ENCODE results near the gene PROSER3. TPM values are rescaled to one million over a fixed set of nuclear protein-coding genes. Genes with fewer than 3 reads are reported as not detected.

The PROSER3 gene
- total RNA-seq, 2 experiments from 2014 or later, result 17.2 to 66.1 TPM

DNA sequence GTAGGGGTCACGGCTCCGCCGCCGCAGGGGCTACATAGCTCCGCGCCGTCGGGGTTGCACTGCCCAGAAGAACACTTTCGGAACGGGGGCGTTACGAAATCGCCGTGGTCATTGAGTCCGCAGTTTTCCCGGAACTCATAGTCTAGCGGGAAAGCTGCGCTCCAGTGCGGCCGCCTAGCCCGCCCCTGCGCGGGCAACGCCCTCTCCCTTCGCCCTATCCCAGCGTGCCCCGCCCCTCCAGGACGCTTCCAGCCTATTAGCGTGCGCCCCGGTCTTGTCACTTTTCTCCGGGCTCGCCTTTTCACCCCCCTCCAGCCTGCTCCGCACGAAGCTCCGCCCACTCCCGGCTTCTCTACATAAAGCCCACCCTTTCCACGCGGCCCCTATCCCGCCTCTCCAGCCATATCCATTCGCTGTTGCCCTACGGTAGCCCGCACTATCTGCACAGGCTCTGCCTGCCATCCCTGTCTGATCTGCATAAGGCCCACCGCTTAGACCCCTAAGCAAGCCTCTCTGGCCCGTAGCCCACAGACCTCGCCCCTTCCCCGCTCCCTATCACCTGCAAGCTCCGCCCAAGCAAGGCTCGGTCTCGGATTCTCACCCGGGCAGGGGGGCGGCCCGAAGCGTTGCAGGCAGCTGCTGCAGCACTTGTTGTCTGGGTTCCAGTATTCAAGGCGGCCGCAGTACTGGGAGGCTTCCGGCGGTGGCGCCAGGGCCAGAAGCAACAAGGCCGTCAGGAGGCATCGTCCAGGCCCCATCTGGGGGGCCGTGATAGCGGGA, 17.4 kb upstream of the PROSER3 start:
- Histone ChIP-seq H4K20me1 (ENCODE audit: insufficient read depth, low read length) (no peaks in the 10 kb centered on the region), H3K79me2 (ENCODE audit: insufficient read depth, low read depth, low read length) (no peaks in the 10 kb centered on the region; the same call in 1 of the 2 replicates), H3K36me3 (ENCODE audit: insufficient read depth, low read length) (peaks cover 42% of the 10 kb centered on the region), H3K9me3 (ENCODE audit: low read length) (no peaks in the 10 kb centered on the region), H3K27ac (ENCODE audit: low read depth, low read length, poor library complexity, severe bottlenecking) (peak overlapping the region; percentile 86), H3K9me2 (ENCODE audit: insufficient read depth, low read length) (no peaks in the 10 kb centered on the region), H3K4me1 (ENCODE audit: insufficient read depth, low read length, poor library complexity, severe bottlenecking) (peaks cover 52% of the 10 kb centered on the region), H2AFZ (ENCODE audit: low read length) (peak overlapping the region; percentile 50; the same call in 1 of the 2 replicates), H3K4me2 (ENCODE audit: low read length) (peak overlapping the region; percentile 84), H3K4me3 (ENCODE audit: low read depth, low read length, poor library complexity, severe bottlenecking) (peak overlapping the region; percentile 69)
- DNase-seq (ENCODE audit: low spot score), result peak; percentile 97
- TF ChIP-seq, protein P1, sequence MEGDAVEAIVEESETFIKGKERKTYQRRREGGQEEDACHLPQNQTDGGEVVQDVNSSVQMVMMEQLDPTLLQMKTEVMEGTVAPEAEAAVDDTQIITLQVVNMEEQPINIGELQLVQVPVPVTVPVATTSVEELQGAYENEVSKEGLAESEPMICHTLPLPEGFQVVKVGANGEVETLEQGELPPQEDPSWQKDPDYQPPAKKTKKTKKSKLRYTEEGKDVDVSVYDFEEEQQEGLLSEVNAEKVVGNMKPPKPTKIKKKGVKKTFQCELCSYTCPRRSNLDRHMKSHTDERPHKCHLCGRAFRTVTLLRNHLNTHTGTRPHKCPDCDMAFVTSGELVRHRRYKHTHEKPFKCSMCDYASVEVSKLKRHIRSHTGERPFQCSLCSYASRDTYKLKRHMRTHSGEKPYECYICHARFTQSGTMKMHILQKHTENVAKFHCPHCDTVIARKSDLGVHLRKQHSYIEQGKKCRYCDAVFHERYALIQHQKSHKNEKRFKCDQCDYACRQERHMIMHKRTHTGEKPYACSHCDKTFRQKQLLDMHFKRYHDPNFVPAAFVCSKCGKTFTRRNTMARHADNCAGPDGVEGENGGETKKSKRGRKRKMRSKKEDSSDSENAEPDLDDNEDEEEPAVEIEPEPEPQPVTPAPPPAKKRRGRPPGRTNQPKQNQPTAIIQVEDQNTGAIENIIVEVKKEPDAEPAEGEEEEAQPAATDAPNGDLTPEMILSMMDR (conservative IDR thresholded peaks at IDR 0.05; ENCODE audit: low read length), result peak; percentile 61
- TF ChIP-seq EZH2phosphoT487 (IDR thresholded peaks at IDR 0.05; ENCODE audit: borderline replicate concordance, low read depth, low read length), result no peak
- CTCF ChIA-PET (ENCODE audit: unreplicated experiment), result interaction anchor here (0.6 kb wide), 1 partner anchor 96 kb away, joined by 3 read pairs; no protein-coding TSS in a partner anchor
- intact Hi-C loops (cut with micrococcal nuclease; ENCODE audit: unreplicated experiment), result loop anchor here (1.0 to 10.0 kb wide), 5 partner anchors 23 to 1306 kb away; partner anchors contain the start of genes ARHGAP33, HCST and NFKBID
- no TSS peak for BruUV-seq (replicated peaks)
- POLR2A ChIA-PET, result interaction anchor here (0.6 to 1.1 kb wide), 6 partner anchors 22 to 1109 kb away, joined by 3 to 7 read pairs (median 3); partner anchors contain the start of gene COX6B1

DNA sequence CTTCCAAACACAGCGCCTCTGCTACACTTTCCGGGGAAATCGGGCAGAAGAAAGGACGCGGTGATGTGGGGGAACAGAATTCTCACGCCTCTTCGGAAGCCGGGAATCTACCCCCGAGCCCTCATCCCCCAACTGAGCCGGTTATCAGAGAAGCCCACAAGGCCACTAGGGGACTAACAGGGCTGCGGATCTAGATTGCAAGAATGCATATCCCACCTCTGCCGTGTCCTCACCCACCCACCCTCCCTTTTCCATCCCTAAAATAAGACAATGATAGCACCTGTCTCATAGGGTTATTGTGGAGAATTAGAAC, 16.8 kb upstream of the PROSER3 start:
- intact Hi-C loops (cut with micrococcal nuclease; ENCODE audit: unreplicated experiment), result loop anchor here (1.0 to 10.0 kb wide), 3 partner anchors 47 to 1306 kb away; partner anchors contain the start of genes HCST and NFKBID
- CTCF ChIA-PET (ENCODE audit: unreplicated experiment), result interaction anchor here (0.6 kb wide), 1 partner anchor 96 kb away, joined by 3 read pairs; no protein-coding TSS in a partner anchor
- no peak for DNase-seq (ENCODE audit: low spot score)
- POLR2A ChIA-PET, result interaction anchor here (0.6 to 1.1 kb wide), 4 partner anchors 39 to 190 kb away, joined by 3 to 7 read pairs (median 4); partner anchors contain the start of gene COX6B1
- no peaks in the 10 kb centered on the region for H3K9me2 ChIP-seq (ENCODE audit: insufficient read depth, low read length)
- H3K4me1 ChIP-seq (ENCODE audit: insufficient read depth, low read length, poor library complexity, severe bottlenecking), result peaks cover 54% of the 10 kb centered on the region
- H3K79me2 ChIP-seq (ENCODE audit: insufficient read depth, low read depth, low read length), result peaks cover 5% of the 10 kb centered on the region; the same call in 1 of the 2 replicates
- peak overlapping the region; percentile 84 for H3K4me2 ChIP-seq (ENCODE audit: low read length)
- peak overlapping the region; percentile 69 for H3K4me3 ChIP-seq (ENCODE audit: low read depth, low read length, poor library complexity, severe bottlenecking)
- H2AFZ ChIP-seq (ENCODE audit: low read length), result peak overlapping the region; percentile 50; the same call in 1 of the 2 replicates
- H3K27ac ChIP-seq (ENCODE audit: low read depth, low read length, poor library complexity, severe bottlenecking), result peak overlapping the region; percentile 86
- TF ChIP-seq, protein P1 (conservative IDR thresholded peaks at IDR 0.05; ENCODE audit: low read length), result no peak
- TF ChIP-seq EZH2phosphoT487 (IDR thresholded peaks at IDR 0.05; ENCODE audit: borderline replicate concordance, low read depth, low read length), result no peak
- no TSS peak for BruUV-seq (replicated peaks)
- peaks cover 36% of the 10 kb centered on the region for H3K36me3 ChIP-seq (ENCODE audit: insufficient read depth, low read length)
- H3K9me3 ChIP-seq (ENCODE audit: low read length), result no peaks in the 10 kb centered on the region
- no peaks in the 10 kb centered on the region for H4K20me1 ChIP-seq (ENCODE audit: insufficient read depth, low read length)

Measured in OCI-LY7 (cell line).